Spinal cord (tissue), 10 donors: ENCODE measurements around the gene XPO1. TPM values are rescaled to one million over a fixed set of nuclear protein-coding genes. Genes with fewer than 3 reads are reported as not detected.
A peak's percentile ranks its signal among the peaks of the same experiment; 100 is the strongest.
"Not testable (repeated sequence)": the region's sequence is repeated elsewhere in the genome, so short reads cannot be mapped to it uniquely, and the experiment has no call there.

Experiments used
- DNase-seq, 6 donors: peaks; one replicate each; pipeline versions ENCODE4 v3.0.0 to v3.0.0-alpha.2; 2013 to 2015; ENCODE audit warnings: low spot score in 6 of 6, low read depth in 4 of 6
- H3K27ac ChIP-seq: one replicate; pipeline ENCODE4 v1.5.1; 2013; ENCODE audit warnings: low read depth, low read length, control low read depth
- H3K27me3 ChIP-seq: one replicate; pipeline ENCODE4 v1.6.1; 2013; ENCODE audit warnings: low read length; ENCODE audit not compliant: control insufficient read depth, insufficient read depth
- H3K36me3 ChIP-seq: one replicate; pipeline ENCODE4 v1.6.1; 2013; ENCODE audit warnings: low read length; ENCODE audit not compliant: control insufficient read depth, insufficient read depth
- H3K4me1 ChIP-seq: one replicate; pipeline ENCODE4 v1.6.1; 2013; ENCODE audit warnings: low read length; ENCODE audit not compliant: control insufficient read depth, insufficient read depth
- H3K4me3 ChIP-seq: one replicate; pipeline ENCODE4 v1.5.1; 2013; ENCODE audit warnings: low read depth, low read length, control low read depth
- H3K9me3 ChIP-seq: one replicate; pipeline ENCODE4 v1.6.1; 2013; ENCODE audit warnings: low read length; ENCODE audit not compliant: control insufficient read depth, insufficient read depth
- WGBS: methylation state at CpG from one replicate; pipeline ENCODE4 v1.1.5; 2013; ENCODE audit warnings: missing lambda C conversion rate; ENCODE audit not compliant: insufficient coverage; 5-methylcytosine and 5-hydroxymethylcytosine counted together
- polyA plus RNA-seq, 2 donors: library from polyadenylated mRNA; unstranded; fragments of 120-200 nt; gene quantifications; one replicate each; pipeline ENCODE4 v1.2.1, GENCODE V29; 2013; ENCODE audit not compliant: insufficient read length in 2 of 2
- total RNA-seq, 2 donors: library from RNA; depleted of rRNA in 1 of 2; stranded (reverse); fragments of 120-200 nt in 1 of 2; fragments of >200 nt in 1 of 2; gene quantifications; one replicate each; pipeline versions ENCODE4 v1.2.3 to v1.2.4, GENCODE V29; 2013 to 2014
- donor health status: healthy.

The XPO1 gene
- total and polyA plus RNA-seq, 4 donors: 152 to 494 (median 182) TPM

DNA sequence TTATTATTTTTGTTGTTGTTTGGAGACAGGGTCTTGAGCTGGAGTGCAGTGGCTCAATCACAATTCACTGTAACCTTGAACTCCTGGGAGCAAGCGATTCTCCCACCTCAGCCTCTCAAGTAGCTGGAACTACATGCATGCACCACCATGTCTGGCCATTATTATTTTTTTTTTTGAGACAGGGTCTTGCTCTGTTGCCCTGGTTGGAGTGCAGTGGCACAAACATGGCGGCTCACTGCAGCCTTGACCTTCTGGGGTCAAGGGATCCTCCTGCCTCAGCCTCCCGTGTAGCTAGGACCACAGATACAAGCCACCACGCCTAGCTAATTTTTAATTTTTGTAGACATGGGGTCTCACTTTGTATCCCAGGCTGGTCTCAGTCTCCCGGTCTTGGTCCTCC, 20.0 kb upstream of the XPO1 start:
- Histone ChIP-seq H3K4me3 (no peak overlapping the region), H3K36me3 (no peaks in the 10 kb centered on the region), H3K9me3 (no peaks in the 10 kb centered on the region), H3K27ac (no peak overlapping the region), H3K27me3 (no peaks in the 10 kb centered on the region), H3K4me1 (no peaks in the 10 kb centered on the region)
- no CpG with 5 or more reads among the region's 5 CpGs for WGBS
- DNase-seq: no peak

DNA sequence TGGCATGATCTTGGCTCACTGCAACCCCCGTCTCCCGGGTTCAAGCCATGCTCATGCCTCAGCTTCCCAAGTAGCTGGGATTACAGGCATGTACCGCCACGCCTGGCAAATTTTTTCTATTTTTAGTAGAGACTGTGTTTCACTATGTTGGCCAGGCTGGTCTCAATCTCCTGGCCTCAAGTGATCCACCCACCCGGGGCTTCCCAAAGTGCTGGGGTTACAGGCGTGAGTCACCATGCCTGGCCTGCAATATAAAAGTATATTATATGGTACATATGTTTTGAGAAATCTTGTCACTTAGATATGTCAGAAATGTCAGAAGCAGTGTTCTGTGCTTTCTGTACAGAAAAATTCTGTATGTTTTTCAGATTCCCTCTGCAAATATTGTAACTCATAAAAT, 19.2 kb upstream of the XPO1 start:
- Histone ChIP-seq H3K27ac (no peak overlapping the region), H3K27me3 (no peaks in the 10 kb centered on the region), H3K4me1 (no peaks in the 10 kb centered on the region), H3K9me3 (no peaks in the 10 kb centered on the region), H3K4me3 (no peak overlapping the region), H3K36me3 (no peaks in the 10 kb centered on the region)
- WGBS: 100% methylated on average over 2 of the region's 6 CpGs
- DNase-seq: no peak

DNA sequence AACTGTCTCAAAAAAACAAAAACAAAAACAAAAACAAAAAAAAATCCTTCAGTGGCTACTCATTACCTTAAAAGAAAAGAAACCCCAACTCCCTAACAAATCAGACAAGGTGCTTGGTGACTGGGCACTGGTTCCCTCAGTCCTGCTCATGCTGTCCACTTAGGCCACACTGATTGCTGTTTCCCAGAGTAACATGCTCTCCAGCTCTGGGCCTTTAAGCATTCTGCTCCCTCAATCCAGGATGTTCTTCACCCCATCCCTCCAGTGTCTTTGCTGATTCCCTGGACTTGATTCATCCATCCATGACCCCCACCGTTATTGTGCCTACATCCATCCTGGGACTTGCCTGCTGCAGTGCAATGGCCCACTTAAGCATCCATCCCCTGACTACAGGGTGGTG, 16.4 kb upstream of the XPO1 start:
- no CpG with 5 or more reads among the region's 1 CpG for WGBS
- no peaks in the 10 kb centered on the region for H3K9me3 ChIP-seq

DNA sequence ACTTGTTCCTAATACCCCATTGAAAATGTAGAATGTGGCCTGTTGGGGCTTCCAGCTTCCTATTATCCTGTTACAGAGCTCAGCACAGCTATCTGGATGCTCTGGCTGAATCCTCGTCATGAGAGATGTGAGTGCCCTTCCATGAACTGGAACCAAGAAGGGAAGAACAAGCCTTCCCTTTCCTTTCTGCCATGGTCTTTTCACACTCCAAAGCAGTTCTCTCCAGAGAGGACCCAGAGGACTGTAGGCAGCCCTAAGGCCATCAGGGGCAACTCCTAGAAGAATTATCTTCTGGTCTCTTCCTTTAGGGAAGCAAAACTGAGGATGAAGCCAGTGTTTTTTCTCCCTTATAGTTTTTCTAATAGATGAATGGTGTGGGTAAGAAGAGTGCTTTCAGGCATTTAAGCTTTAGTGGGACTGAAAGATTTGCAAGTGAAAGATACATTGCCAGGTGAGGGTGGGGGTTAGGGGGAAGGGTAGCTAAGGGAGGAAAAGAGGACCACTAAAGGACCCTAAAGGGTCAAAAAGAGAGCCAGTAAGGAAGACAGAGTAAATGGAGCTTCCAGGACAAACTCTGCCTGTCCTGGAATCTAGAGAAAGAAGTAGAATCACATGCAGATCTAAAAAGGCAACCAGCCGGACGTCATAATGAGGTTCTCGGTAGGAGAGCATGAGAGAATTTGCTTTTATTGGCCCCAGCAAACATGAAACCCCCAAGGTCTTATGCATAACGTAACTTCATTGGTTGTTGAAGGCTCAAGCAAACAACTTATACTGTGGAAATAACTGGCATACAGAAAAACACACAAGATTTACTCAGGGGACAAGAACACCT, 12.4 kb upstream of the XPO1 start:
- 80% methylated on average over 1 of the region's 5 CpGs for WGBS
- no peak overlapping the region for H3K4me3 ChIP-seq
- peak overlapping the region; percentile 88 for H3K27ac ChIP-seq
- no peaks in the 10 kb centered on the region for H3K9me3 ChIP-seq
- H3K36me3 ChIP-seq: no peaks in the 10 kb centered on the region
- no peaks in the 10 kb centered on the region for H3K27me3 ChIP-seq
- DNase-seq: peak in 2 of 6 donors; percentile 2 to 62
- H3K4me1 ChIP-seq: no peaks in the 10 kb centered on the region

More for the DNA sequence above, 16.4 kb upstream of the XPO1 start:
- H3K4me1 ChIP-seq: no peaks in the 10 kb centered on the region
- H3K36me3 ChIP-seq: no peaks in the 10 kb centered on the region
- H3K4me3 ChIP-seq: no peak overlapping the region
- H3K27ac ChIP-seq: no peak overlapping the region
- no peaks in the 10 kb centered on the region for H3K27me3 ChIP-seq
- DNase-seq: no peak

DNA sequence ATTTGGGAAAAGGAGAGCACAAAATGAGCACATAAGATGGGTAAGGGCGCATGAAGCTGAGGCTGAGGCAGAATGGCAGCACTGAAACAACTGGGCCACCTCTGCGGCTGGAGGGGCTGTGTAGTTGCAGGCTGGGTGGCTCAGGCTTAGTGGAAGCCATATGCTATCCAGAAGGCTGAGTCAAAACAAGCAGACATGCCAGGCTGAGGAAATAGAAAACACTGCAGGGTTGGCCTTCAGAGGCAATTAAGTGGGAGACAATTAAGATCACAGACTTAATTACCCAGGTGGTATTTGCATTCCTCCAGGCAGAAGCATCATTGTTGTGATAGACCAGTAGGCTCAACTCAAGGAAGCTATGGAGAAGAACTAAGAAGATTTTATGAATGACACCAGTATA, 11.4 kb upstream of the XPO1 start:
- Histone ChIP-seq H3K27ac (no peak overlapping the region), H3K9me3 (no peaks in the 10 kb centered on the region), H3K4me3 (no peak overlapping the region), H3K27me3 (no peaks in the 10 kb centered on the region), H3K4me1 (no peaks in the 10 kb centered on the region), H3K36me3 (no peaks in the 10 kb centered on the region)
- WGBS: 82% methylated on average over 2 of the region's 2 CpGs
- DNase-seq: peak in 2 of 6 donors; percentile 16 to 17

GRCh38 chr2:61543062-61543461, 4.9 kb upstream of the XPO1 start:
- DNase-seq: no peak
- Histone ChIP-seq H3K36me3 (no peaks in the 10 kb centered on the region), H3K4me1 (peaks cover 6% of the 10 kb centered on the region), H3K27ac (no peak overlapping the region), H3K4me3 (no peak overlapping the region), H3K9me3 (no peaks in the 10 kb centered on the region), H3K27me3 (no peaks in the 10 kb centered on the region)
- WGBS: no CpG with 5 or more reads among the region's 2 CpGs

- not testable (repeated sequence) for H3K4me1 ChIP-seq, H3K36me3 ChIP-seq, H3K27me3 ChIP-seq, H3K9me3 ChIP-seq, DNase-seq, H3K27ac ChIP-seq, H3K4me3 ChIP-seq
- WGBS: 100% methylated on average over 7 of the region's 10 CpGs
Observed at GRCh38 chr2:61540167-61540566, 2.0 kb upstream of the XPO1 start.

DNA sequence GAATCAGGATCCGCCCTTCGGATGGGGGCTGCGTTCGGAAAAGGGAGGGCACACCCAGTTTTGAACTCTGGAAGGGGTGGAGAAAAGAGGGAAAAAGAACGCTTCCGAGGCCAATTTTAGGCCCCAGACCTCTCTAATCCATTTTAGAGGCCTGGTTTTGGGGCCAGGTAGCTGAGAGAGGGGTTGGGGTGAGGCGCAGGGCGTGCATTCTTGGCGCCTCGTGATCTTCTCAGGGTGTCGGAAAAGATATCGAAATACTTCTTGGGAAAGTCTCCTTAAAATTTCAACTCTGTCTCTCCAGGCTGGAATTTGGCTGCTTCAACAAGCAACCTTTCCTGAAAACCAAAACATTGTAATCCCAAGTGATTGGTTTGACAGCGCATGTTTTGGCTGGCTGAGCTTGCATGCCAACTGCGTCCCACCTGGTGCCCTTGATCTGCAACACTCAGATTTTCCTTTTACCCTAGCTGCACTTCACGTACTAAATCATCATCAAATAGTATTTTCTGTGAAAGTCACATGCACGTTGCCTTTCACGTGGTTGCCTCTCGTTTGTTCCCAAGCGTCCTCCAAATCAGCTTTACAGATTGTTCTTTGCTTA, 864 bp upstream of the XPO1 start:
- Histone ChIP-seq H3K9me3 (no peaks in the 10 kb centered on the region), H3K27me3 (no peaks in the 10 kb centered on the region), H3K4me3 (peak overlapping the region; percentile 90), H3K4me1 (peaks cover 9% of the 10 kb centered on the region), H3K27ac (peak overlapping the region; percentile 99), H3K36me3 (no peaks in the 10 kb centered on the region)
- peak in 4 of 6 donors; percentile 8 to 72 (median 66) for DNase-seq
- 2% methylated on average over 8 of the region's 19 CpGs for WGBS

- Histone ChIP-seq H3K4me1 (peaks cover 9% of the 10 kb centered on the region), H3K27me3 (no peaks in the 10 kb centered on the region), H3K4me3 (peak overlapping the region; percentile 90), H3K36me3 (no peaks in the 10 kb centered on the region), H3K27ac (peak overlapping the region; percentile 99), H3K9me3 (no peaks in the 10 kb centered on the region)
- 0% methylated on average over 12 of the region's 15 CpGs for WGBS
- peak in 1 of 6 donors; percentile 4 for DNase-seq
Observed at GRCh38 chr2:61537950-61538199, 281 bp downstream of the XPO1 start.
